Stromal cell of bone marrow (primary cell): Measurements from ENCODE around the gene ZNF445.
"Not testable (repeated sequence)": the region's sequence is repeated elsewhere in the genome, so short reads cannot be mapped to it uniquely, and the experiment has no call there.

ENCODE experiments used
- DNase-seq: peaks from one replicate; pipeline ENCODE4 v3.0.0-alpha.2; 2012; ENCODE audit warnings: low read depth

ZNF445 gene

GRCh38 chr3:44398853-44399252, 78.6 kb downstream of the ZNF445 start:
- no peak for DNase-seq

DNA sequence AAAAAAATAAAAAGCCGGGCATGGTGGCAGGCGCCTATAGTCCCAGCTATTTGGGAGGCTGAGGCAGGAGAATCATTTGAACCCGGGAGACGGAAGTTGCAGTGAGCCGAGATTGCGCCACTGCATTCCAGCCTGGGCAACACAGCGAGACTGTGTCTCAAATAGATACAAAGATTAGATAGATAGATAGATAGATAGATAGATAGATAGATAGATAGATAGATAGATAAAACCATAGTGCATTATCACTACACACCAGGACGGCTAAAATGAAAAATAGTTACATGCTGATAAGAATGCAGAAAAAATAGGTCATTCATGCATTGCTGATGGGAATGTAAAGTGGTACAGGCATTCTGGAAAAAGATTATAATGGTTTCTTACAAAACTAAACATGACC, 79.2 kb downstream of the ZNF445 start:
- not testable (repeated sequence) for DNase-seq

DNA sequence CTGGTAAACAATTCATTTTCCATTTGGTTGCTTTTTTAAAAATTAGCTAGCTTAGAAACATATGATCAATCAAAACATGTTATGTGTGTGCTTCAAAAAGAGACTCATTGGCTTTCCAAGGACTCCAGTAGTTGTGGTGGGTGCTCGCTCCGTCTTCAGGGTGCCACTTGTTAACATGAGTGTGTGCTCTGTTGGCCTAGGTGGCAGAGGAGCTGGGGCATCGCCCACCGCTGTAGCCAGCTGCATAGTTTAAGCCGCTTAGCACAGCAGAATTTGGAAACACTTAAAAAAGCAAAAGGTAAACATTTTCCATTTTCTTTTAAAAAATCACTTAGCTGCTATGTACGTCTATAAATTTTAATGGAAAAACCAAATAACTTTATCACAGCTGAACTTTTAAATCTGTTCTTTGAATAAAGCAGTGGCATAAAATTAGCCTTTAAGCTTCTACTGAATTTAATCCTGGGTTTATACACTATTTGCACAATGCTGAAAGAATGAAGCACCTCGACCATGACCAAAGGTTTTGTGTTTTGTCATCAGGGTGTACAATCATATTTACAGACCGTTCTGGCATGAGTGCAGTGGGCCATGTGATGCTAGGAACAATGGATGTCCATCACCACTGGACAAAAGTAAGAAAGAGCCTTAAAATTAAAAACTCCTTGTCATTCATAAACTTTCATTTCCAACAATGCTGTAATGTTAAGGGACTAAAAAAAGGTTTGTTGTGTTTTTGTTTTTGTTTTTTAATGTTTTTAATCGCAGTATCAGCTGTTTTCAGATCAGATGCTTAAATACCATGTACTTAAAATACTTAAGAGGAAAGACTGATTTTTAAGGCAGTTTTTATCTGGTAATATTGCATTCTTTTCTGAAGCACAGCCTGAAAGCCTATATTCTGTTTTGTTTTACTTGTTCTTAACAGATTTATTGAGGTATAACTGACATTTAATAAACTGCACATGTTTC, 81.0 kb downstream of the ZNF445 start:
- no peak for DNase-seq

GRCh38 chr3:44395714-44396113, 81.8 kb downstream of the ZNF445 start:
- DNase-seq = no peak

DNA sequence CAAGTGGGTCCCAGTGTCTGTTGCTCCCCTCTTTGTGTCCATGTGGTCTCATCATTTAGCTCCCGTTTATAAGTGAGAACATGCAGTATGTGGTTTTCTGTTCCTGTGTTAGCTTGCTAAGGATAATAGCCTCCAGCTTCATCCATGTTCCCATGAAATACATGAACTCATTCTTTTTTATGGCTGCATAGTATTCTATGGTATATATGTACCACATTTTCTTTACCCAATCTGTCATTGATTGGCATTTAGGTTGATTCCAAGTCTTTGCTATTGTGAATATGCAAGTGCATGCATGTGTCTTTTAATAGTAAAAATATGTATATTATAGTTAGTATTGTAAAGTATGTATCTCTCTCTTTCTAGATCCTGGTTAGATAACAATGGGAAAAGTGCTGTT, 85.0 kb downstream of the ZNF445 start:
- no peak for DNase-seq

DNA sequence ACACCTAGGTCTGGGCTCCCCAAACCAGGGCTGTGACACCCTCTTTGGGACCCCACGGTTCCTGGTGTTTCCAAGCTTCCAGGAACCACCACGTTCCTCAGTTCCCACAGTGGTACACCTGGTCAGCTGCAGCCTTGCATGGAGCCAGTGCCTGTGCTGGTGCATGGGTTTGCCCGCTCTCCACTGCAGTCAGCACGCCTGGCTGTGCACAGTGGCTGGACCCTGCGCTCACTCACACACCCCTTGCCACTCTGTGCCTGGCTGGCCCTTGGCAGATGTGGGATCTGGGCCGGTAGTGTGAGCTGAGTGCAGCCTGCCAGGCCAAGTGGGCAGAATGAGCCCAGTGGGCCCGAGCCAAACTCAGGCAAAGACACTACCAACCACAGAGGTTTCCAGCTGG, 90.1 kb downstream of the ZNF445 start:
- no peak for DNase-seq
